ENCODE data around the gene CELSR1.

- TF ChIP-seq CTCF (IDR thresholded peaks at IDR 0.05; ENCODE audit: insufficient read depth, low read depth, low read length): no peak
- TF ChIP-seq EZH2 (IDR thresholded peaks at IDR 0.05; ENCODE audit: insufficient read depth, low read length): no peak
Observed at GRCh38 chr22:46327691-46328465, 209.5 kb downstream of the CELSR1 start.
